ENCODE data around the gene PYGB.

The PYGB gene

GRCh38 chr20:25216199-25216945 lies 31.5 kb upstream of the PYGB start:
- DNase-seq (ENCODE audit: low spot score) = no peak

GRCh38 chr20:25217161-25218108 lies 30.4 kb upstream of the PYGB start:
- DNase-seq (ENCODE audit: low spot score) = no peak

- no peak for DNase-seq (ENCODE audit: low spot score)
These were observed 29.8 kb upstream of the PYGB start for GRCh38 chr20:25218109-25218486.

- DNase-seq (ENCODE audit: low spot score) = no peak
These were observed 29.4 kb upstream of the PYGB start for GRCh38 chr20:25218492-25218891.

- DNase-seq (ENCODE audit: low spot score) = no peak
These were observed 28.5 kb upstream of the PYGB start for GRCh38 chr20:25219365-25219764.

GRCh38 chr20:25220021-25220730 lies 27.7 kb upstream of the PYGB start:
- no peak for DNase-seq (ENCODE audit: low spot score)

GRCh38 chr20:25220810-25221591 lies 26.9 kb upstream of the PYGB start:
- no peak for DNase-seq (ENCODE audit: low spot score)

GRCh38 chr20:25221592-25222460 lies 26.1 kb upstream of the PYGB start:
- DNase-seq (ENCODE audit: low spot score) = no peak

- no peak for DNase-seq (ENCODE audit: low spot score)
These were observed 25.3 kb upstream of the PYGB start for GRCh38 chr20:25222461-25223178.

- DNase-seq (ENCODE audit: low spot score) = no peak
These were observed 24.7 kb upstream of the PYGB start for GRCh38 chr20:25223179-25223661.

GRCh38 chr20:25223765-25224720 lies 23.8 kb upstream of the PYGB start:
- DNase-seq (ENCODE audit: low spot score) = no peak

GRCh38 chr20:25224941-25225340 lies 22.9 kb upstream of the PYGB start:
- no peak for DNase-seq (ENCODE audit: low spot score)

GRCh38 chr20:25225642-25226432 lies 22.0 kb upstream of the PYGB start:
- DNase-seq (ENCODE audit: low spot score) = no peak

- peak; percentile 35 for DNase-seq (ENCODE audit: low spot score)
These were observed 21.2 kb upstream of the PYGB start for GRCh38 chr20:25226433-25227316.

- no peak for DNase-seq (ENCODE audit: low spot score)
These were observed 20.5 kb upstream of the PYGB start for GRCh38 chr20:25227317-25227831.

- no peak for DNase-seq (ENCODE audit: low spot score)
These were observed 18.3 kb upstream of the PYGB start for GRCh38 chr20:25229486-25230165.
